Body of pancreas (tissue), 4 donors: ENCODE results near the gene TTC23L. TPM values are rescaled to one million over a fixed set of nuclear protein-coding genes. Genes with fewer than 3 reads are reported as not detected.

Experiments used
- ATAC-seq: fragments of 150-250 bp; one replicate; pipeline ENCODE4 v1.9.1; 2016
- DNase-seq, 4 donors: peaks; one replicate each; pipeline ENCODE4 v3.0.0-alpha.2; 2019
- H3K27ac ChIP-seq, 4 donors: fragments of 200-600 bp; sonication (generic); 1 replicate in 3 of 4; 2 replicates in 1 of 4; pipeline versions ENCODE4 v1.5.1 to v1.6.1; 2016 to 2019; ENCODE audit warnings: mild to moderate bottlenecking in 1 of 4, mixed read lengths in 1 of 4, moderate library complexity in 1 of 4
- H3K27me3 ChIP-seq, 2 donors: fragments of 200-600 bp; sonication (generic); one replicate each; pipeline ENCODE4 v1.6.0; 2016; ENCODE audit warnings: mild to moderate bottlenecking in 1 of 2
- H3K36me3 ChIP-seq, 2 donors: fragments of 200-600 bp; sonication (generic); replicated peaks in 1 of 2; 2 replicates each; pipeline ENCODE4 v1.5.1; 2016; ENCODE audit warnings: low read depth in 2 of 2; ENCODE audit not compliant: insufficient read depth in 1 of 2
- H3K4me1 ChIP-seq: fragments of 200-600 bp; sonication (generic); one replicate; pipeline ENCODE4 v1.6.0; 2016
- H3K4me3 ChIP-seq, 2 donors: fragments of 200-600 bp; sonication (generic); 1 replicate in 1 of 2; 2 replicates in 1 of 2; pipeline ENCODE4 v1.5.1; 2016 to 2019
- H3K9me3 ChIP-seq, 3 donors: fragments of 200-600 bp; sonication (generic); 1 replicate in 2 of 3; 2 replicates in 1 of 3; pipeline ENCODE4 v1.5.1; 2016
- CTCF ChIP-seq, 7 experiments: fragments of 450-650 bp in 4 of 7; fragments of 200-600 bp in 3 of 7; sonication (generic) in 3 of 7; IDR thresholded peaks; one replicate each; pipeline ENCODE4 v1.5.1; 2016 to 2019; ENCODE audit warnings: antibody characterized with exemption in 7 of 7
- POLR2A ChIP-seq, 3 donors: fragments of 450-650 bp; IDR thresholded peaks; one replicate each; pipeline ENCODE4 v1.6.1; 2016; ENCODE audit warnings: antibody characterized with exemption in 3 of 3, mild to moderate bottlenecking in 2 of 3
- WGBS, 2 donors: methylation state at CpG; one replicate each; pipeline ENCODE4 v1.1.5; 2017; 5-methylcytosine and 5-hydroxymethylcytosine counted together
- intact Hi-C: fragments of 100-400 bp; cut with DNase I; formaldehyde crosslinking; loops from one replicate; pipeline ENCODE4 v1.15.1; 2023
- total RNA-seq, 2 donors: library from RNA; depleted of rRNA; stranded (reverse); fragments of >200 nt; gene quantifications; one replicate each; pipeline ENCODE4 v1.1.0, GENCODE V29; 2016

TTC23L gene
- total RNA-seq, 2 donors from 2014 or later = 1.3 TPM; not detected in 1

GRCh38 chr5:34898258-34898895 is 59.4 kb downstream of the TTC23L start:
- no peaks in the 10 kb centered on the region for H3K27me3 ChIP-seq
- no peaks in the 10 kb centered on the region for H3K36me3 ChIP-seq
- H3K27ac ChIP-seq = no peak overlapping the region
- H3K4me1 ChIP-seq = no peaks in the 10 kb centered on the region
- H3K9me3 ChIP-seq = no peaks in the 10 kb centered on the region
- intact Hi-C loops = loop anchor here (5.0 kb wide), 2 partner anchors 376 to 421 kb away; no protein-coding TSS in a partner anchor
- TF ChIP-seq POLR2A (IDR thresholded peaks at IDR 0.05) (no peak), CTCF (IDR thresholded peaks at IDR 0.05) (peak; percentile 81 to 90 (median 84))
- 0% methylated on average over 3 of the region's 3 CpGs for WGBS, 2 donors
- H3K4me3 ChIP-seq = no peak overlapping the region
- ATAC-seq (peak; percentile 94), DNase-seq (peak; percentile 71 to 78 (median 74))

- Histone ChIP-seq H3K27ac (no peak overlapping the region), H3K4me3 (no peak overlapping the region), H3K27me3 (no peaks in the 10 kb centered on the region), H3K36me3 (no peaks in the 10 kb centered on the region), H3K9me3 (no peaks in the 10 kb centered on the region), H3K4me1 (no peaks in the 10 kb centered on the region)
- intact Hi-C loops = loop anchor here (5.0 kb wide), 2 partner anchors 377 to 422 kb away; no protein-coding TSS in a partner anchor
- no peak for TF ChIP-seq POLR2A (IDR thresholded peaks at IDR 0.05)
- no peak for TF ChIP-seq CTCF (IDR thresholded peaks at IDR 0.05)
- ATAC-seq (no peak), DNase-seq (no peak)
- WGBS, 2 donors = 90 to 93% methylated on average over 2 of the region's 2 CpGs
Observed at GRCh38 chr5:34899066-34899465, 60.1 kb downstream of the TTC23L start.

GRCh38 chr5:34900652-34901051 is 61.7 kb downstream of the TTC23L start:
- intact Hi-C loops = no loop called here
- Histone ChIP-seq H3K4me1 (no peaks in the 10 kb centered on the region), H3K9me3 (no peaks in the 10 kb centered on the region), H3K4me3 (no peak overlapping the region), H3K36me3 (no peaks in the 10 kb centered on the region), H3K27ac (no peak overlapping the region), H3K27me3 (no peaks in the 10 kb centered on the region)
- TF ChIP-seq CTCF (IDR thresholded peaks at IDR 0.05) (no peak), POLR2A (IDR thresholded peaks at IDR 0.05) (no peak)
- WGBS, 2 donors = 83 to 88% methylated on average over 6 of the region's 6 CpGs
- DNase-seq (no peak), ATAC-seq (no peak)

GRCh38 chr5:34903260-34903659 is 64.3 kb downstream of the TTC23L start:
- Histone ChIP-seq H3K4me1 (no peaks in the 10 kb centered on the region), H3K27ac (no peak overlapping the region), H3K4me3 (no peak overlapping the region), H3K9me3 (no peaks in the 10 kb centered on the region), H3K36me3 (peaks cover 0 to under 1% of the 10 kb centered on the region in 2 donors), H3K27me3 (no peaks in the 10 kb centered on the region)
- 82 to 93% methylated on average over 1 of the region's 1 CpG for WGBS, 2 donors
- no peak for ATAC-seq
- DNase-seq = no peak
- intact Hi-C loops = no loop called here
- TF ChIP-seq POLR2A (IDR thresholded peaks at IDR 0.05) (no peak), CTCF (IDR thresholded peaks at IDR 0.05) (no peak)

- intact Hi-C loops = no loop called here
- no peak for DNase-seq
- no peak overlapping the region for H3K4me3 ChIP-seq
- no peaks in the 10 kb centered on the region for H3K4me1 ChIP-seq
- H3K27ac ChIP-seq = no peak overlapping the region
- WGBS, 2 donors = 79 to 91% methylated on average over 2 of the region's 2 CpGs
- no peaks in the 10 kb centered on the region for H3K9me3 ChIP-seq
- no peak for ATAC-seq
- H3K36me3 ChIP-seq = peaks cover 0 to 2% of the 10 kb centered on the region in 2 donors
- TF ChIP-seq CTCF (IDR thresholded peaks at IDR 0.05) (peak in 2 of 7 experiments; percentile 8 to 12), POLR2A (IDR thresholded peaks at IDR 0.05) (no peak)
- H3K27me3 ChIP-seq = no peaks in the 10 kb centered on the region
Observed at GRCh38 chr5:34905564-34905963, 66.6 kb downstream of the TTC23L start.
